Measurements from ENCODE around the gene PUM2.
"Not testable (repeated sequence)": the region's sequence is repeated elsewhere in the genome, so short reads cannot be mapped to it uniquely, and the experiment has no call there.

The PUM2 gene

DNA sequence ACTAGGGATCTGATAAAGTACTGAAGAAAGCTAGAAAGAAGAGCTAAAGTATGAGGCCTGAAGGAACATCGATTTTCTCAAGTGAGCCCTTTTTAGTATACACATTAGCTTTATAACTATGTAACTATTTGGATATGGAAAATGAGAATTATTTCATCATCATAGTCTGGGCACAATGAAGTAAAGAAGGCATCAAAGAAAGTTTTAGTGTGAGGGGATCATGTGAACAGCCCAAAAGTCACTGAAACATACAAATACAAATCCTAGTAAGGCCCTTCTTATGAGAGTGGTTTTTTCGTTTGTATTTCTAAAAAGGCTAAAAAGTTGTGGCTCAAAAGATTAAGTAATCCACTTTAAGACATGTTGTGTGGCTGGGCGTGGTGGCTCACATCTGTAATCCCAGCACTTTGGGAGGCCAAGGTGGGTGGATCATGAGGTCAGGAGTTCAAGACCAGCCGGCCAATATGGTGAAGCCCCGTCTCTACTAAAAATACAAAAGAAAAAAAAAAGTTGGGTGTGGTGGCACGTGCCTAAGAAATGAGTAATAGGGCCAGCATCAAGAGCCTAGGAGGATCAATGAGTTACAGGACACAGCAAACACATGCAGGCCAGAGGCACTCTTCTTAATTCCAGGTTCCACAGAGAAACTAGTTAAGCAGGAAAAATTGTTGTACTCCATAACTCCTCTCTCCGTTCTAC is 61.9 kb downstream of the PUM2 start:
- no peak for DNase-seq

DNA sequence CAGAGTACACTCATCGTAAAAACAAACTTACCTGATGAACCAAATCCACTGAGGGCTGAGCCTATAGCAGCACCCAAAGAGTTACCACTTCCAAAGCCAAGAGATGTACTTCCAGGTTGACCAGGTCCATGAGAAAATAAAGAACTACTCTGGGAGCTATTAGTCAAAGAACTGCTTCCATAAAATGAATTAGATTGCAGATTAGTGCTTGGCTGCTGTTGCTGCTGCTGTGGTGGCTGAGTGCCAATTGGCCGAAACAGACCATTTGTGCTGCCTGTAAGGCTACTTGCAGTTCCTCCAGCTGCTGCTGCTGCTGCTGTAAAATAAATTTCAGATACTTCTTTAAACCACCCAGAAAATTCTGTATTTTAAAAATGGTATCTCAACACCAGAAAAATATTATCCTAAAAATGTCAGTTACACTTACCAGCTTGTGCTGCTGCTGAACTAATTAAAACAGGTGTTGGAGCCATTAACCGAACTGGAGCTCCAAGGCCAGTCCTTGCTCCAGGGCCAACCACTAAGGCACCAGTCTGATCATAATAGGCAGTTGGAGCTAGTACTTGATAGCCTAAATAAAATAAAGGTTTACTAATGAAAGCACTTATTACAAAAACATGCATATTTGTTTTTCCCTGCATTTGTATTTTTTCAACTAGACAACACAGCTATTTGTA is 67.6 kb downstream of the PUM2 start:
- DNase-seq, result no peak

DNA sequence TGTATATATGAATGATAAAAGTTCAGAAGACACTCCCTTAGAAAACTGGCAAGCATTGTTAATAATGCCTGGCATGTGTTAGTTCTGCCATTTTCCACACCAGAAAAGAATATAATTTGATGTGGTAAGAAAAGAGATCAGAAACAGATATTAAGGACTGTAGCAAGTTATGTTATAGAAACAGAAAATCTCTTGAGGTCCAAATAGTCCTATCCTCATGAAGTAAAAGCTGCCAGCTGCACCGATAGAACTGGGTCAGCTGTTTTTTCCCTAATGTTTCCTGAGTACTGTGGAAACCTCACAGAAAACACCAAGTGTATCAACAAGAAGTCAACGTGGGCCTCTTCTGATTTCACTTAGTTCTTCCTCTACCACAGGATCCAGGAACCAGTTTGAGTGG is 68.8 kb downstream of the PUM2 start:
- no peak for DNase-seq

DNA sequence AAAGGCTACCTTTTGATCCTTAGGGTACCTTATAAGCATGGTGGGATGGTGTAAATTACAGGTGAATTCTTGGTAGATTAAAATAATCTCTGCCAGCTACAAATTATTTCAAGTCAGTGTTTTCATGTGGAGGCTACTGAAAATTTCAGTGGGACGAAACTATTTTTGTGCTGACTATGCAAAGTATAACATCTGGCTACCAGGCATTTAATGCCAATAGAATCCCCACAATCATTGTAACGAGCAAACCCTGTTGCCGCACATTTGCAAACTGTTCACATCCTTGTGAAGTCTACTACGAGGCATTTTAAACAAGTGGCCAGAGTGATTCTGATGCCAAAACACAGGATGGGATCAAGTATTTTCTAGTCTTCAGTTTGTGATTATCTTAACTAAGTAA is 77.6 kb downstream of the PUM2 start:
- no peak for DNase-seq

DNA sequence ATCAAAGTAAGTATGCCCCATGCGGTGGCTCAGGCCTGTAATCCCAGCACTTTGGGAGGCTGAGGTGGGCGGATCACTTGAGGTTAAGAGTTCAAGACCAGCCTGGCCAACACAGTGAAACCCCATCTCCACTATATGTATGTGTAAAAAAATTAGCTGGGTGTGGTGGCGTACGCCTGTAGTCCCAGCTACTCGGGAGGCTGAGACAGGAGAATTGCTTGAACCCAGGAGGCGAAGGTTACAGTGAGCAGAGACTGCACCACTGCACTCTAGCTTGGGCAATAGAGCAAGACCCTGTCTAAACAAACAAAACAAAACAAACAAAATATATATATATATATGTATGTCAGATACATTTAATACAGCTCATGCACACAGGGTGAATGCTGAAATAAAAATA is 82.3 kb downstream of the PUM2 start:
- not testable (repeated sequence) for DNase-seq

DNA sequence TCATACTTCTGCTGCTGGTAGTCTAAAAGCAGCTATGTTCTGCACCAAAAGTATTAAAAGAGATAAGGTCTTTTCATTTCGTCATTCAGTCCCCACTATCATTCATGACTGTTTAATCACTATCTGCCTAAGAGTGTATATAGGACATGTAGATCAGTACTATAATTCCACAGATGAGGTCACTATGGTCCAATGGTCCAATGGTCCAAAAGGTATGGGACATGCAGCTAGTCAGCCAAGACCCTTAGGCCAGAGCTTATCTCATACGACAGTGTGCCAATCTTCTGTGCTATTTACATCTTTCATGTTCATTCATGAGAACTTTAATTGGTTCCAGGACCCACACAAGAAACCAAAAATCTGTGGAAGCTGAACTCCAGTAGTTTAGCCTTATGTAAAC is 83.1 kb downstream of the PUM2 start:
- DNase-seq, result no peak

DNA sequence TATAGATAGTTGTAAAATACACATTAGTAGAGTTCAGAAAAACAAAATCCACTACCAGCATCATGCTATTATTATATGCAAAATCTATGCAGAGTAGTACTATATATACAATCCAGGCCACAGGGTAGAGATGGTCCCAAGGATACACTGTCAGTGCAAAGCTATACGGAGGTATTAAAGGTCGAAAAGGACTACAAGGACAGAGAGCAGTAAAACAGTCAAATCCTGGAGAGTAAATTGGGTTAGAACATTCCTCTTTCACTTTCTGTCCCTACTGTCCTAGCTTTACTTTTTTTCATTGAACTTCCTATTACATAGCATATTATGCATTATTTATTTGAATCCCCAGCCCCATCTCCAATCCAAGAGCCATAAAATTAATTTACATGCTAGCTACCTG is 86.0 kb downstream of the PUM2 start:
- no peak for DNase-seq

DNA sequence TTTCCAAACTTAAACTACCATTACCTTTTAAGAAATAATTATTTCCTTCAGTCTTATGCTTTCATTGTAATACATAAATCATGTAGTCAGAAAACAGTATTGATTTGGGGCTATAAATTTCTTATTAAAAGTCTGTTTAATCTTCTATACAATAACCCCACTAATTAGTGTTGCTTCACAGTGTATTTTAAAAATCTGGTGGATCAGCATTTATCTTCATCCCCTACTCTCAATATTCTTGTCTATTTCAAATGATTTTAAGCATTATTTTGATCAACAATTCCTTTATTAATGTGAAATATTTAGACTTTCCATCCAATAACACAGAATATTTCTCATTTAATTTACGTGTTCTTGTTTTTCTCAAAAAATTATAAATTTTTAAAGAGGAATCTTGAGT is 93.2 kb downstream of the PUM2 start:
- no peak for DNase-seq

DNA sequence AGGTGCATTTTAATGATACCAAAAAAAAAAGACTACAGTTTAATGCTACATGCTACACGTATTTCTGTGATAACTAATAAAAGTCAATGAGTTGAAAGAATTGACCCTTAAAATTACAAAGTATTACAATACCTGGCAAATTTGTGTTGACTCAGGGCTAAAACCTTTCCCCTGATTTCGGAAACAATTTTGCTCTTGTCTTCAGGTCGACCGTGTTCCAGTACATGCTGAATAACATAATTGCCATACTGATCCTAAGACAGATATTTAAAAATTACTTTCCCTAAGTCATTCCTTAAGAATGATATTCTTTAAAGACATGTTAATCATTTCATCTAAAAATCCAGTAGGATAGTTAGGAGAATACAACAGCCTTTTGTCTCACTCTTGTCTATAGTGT is 95.9 kb downstream of the PUM2 start:
- no peak for DNase-seq

DNA sequence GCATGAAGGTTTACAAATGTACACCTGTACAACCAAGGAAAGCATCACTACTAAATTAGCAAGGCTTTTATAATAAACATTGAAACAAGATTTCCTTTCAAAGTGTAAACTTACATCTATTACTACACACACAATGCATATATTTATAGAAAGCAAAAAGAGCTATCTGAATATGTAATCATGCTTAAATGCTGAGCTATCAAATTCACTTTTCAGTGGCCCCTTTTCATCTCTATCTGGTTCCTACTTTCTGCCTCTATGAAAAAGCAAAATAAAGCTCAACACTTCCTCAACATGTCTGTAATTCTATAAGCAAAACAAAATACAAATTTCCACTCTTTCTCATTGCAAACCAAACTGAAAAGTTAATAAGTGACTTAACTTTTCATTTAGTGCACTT is 100.2 kb downstream of the PUM2 start:
- no peak for DNase-seq

DNA sequence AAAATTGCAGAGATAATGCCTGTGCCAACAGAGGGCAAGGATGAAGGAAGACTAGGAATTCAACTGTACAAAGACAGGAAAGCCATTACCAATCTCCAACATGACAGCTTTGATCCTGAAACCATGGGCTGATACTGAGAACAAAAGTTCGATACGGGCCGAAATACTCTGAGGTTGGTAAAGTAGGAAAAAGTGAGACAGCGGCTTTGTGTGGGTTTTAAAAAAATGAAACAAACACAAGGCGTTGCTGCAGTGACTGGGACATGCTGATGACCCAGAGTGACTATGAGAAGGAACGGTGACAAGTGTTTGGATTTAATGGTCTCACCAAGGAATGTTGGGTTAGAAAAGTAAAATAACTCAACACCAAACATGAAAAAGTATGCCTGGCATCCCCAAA is 101.5 kb downstream of the PUM2 start:
- DNase-seq, result no peak

DNA sequence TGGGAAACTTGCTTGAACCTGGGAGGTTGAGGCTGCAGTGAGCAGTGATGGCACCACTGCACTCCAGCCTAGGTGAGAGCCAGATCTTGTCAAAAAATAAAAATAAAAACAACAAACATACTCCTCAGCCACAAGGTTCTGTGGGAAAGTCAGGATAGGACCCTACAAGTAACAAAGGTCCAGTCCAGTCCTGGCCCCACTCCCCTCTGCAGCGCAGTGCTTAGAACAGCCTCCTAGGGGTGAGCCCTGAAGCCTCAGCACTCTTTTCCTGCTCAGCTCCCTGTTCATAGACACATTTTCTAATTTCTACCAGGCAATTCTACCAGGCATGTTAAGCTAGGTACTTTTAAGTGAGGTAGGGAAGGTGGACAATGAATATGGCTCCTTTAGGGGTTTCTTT is 103.6 kb downstream of the PUM2 start:
- DNase-seq, result no peak

DNA sequence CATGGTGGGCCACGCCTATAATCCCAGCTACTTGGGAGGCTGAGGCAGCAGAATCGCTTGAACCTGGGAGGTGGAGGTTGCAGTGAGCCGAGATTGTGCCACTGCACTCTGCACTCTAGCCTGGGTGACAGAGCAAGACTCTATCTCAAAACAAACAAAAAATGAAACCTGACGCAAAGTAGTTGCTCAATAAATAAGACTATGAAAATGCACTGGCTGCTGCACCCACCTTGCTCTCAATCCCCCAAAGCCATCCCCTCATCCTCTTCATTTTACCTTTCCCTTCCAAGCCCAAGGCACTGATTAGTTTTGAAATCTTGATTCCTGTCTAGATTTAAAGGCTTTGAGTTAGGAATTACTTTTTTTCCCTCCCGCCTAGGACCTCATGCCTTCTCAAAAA is 107.0 kb downstream of the PUM2 start:
- not testable (repeated sequence) for DNase-seq

DNA sequence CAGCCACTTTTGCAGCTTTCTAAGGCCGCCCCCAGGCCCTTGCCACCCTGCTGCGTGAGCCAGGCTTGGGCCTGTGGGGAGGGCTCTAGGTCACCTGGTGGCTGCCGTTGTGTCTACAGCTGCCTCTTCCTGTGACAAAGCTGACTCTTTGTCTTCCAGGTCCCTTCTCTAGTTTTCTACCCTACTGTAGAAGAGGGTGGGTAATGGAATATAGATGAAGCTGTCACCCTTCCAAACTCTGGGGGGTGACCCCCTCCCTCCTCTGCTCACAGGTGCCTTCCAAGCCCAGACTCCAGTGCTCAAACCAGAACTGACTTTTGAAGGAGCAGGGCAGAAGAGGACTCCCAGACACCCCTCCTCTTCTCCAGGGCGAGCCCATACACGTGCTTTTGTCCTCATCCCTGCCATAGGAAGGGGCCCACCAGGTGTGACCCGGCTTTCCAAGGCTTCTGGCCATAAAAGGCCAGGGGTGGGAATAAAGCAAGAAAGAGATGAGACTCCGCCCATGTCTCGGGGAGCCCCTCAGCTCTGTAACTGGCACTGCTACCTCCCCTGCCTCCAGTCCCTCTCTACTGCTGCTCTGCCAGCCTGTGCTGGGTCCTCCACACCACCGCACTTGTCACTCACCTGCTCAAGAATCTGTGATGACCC is 107.8 kb downstream of the PUM2 start:
- no peak for DNase-seq

DNA sequence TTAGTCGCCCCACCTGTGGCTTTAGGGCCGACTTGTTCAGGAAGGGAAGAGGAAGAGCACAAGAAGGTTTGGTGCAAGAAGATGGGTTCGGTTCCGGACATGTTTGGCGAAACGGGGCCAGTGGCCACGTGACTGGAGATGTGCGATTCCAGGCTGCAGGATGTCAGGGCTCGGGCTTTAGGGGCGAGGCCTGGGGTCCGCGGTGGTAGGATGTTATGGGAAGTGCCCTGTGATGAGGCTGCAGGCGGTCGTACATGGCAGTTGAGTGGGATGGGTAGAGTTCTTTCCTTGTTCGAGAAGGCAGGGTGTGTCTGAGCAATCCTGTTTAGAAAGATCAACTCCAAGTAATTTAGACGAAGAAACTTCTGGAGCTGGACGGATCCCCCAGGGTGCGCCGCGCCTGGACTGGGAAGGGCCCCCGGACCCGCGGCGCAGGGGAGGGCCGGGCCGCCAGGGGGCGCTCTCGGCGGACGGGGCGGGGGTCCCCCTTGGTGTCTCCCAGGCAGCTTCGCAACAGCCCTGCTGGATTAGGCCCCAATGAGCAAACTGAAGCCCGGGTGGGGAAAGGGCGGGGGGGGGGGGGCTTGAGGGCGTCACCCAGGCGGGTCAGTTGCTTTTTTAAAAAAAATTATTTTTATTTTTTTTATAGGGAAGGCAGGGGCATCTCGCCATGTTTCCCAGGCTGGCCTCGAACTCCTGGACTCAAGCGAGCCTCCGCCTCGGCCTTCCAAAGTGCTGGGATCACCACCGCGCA is 108.5 kb downstream of the PUM2 start:
- peak; percentile 32 to 55 for DNase-seq

DNA sequence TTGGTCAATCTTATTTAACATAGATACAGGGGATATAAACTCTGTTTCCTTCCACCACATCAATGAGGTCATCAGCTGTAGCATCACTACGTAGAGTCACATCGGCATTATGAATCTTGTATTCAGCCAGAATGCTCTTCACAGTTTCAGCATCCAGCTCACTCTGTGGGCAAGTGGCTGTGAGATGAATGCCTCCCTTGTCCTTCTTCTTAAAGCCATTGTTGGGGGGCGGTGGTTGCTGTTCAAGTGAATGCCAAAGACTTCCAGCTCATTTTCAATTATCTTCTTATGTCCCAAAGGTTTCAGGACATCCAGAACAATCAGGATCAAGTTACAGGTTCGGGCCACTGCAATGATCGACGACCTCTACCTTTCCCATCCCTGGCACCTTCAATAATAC is 110.4 kb downstream of the PUM2 start:
- not testable (repeated sequence) for DNase-seq

DNA sequence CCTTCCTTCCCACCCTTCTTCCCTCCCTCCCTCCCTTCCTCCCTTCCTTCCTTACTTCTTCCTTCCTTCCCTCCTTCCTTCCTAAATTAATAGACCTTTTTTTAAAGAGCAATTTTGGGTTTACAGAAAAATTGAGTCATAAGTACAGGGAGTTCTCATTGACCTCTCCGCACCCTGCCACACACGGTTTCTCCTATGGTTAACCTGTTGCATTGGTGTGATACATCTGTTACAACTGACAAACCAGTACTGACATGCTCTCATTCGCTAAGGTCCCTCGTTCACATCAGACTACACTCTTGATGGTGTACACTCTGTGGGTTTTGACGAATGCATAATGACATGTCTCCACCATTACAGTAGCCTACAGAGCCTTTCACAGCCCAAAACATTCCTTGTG is 114.1 kb downstream of the PUM2 start:
- no peak for DNase-seq

DNA sequence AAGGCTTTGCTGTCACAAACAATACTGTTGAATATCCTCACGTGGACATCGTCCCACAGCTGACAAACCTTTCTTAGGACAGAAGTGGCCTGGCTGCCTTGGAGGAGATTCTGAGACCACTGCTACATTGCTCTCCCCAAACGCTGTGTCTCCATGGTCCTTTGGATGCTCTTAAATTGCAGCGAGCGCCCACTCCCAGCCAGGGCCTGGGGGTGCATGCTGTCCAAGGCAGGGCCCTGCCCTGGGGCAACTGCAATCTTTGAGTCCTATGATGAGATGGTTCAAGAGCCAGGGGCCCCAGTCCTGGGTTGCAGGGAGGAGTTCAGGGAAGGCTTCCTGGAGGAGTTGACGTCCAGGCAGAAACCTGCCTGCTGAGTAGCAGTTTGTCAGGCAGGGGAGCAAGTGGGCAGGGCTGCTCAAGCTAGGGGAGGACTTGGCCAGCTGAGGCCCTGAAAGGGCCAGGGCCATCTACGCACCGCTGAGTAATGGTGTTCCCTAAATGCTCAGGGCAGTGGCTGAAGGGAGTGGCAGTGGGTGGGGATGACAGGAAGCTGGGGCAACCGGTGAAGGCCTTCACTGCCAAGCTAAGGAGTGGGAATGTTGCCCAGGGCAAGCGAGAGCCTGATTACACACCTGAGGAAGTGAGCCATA is 114.9 kb downstream of the PUM2 start:
- DNase-seq, result no peak

DNA sequence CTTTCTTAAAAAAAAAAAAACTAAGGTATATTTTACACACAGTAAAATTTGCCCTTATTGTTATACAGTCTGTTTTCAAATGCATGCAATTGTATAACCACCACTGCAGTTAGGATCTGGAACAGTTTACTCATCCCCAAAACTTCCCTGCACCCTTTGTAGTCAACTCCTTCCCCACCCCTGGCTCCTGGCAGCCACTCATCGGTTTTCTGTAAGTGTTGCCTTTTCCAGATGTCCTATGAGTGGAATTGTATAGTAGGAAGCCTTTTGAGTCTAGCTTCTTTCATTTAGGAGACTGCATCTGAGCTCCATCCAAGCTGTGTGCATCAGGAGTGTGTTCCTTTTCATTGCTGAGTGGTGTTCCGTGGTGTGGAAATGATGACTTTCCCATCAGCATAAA is 116.0 kb downstream of the PUM2 start:
- not testable (repeated sequence) for DNase-seq

DNA sequence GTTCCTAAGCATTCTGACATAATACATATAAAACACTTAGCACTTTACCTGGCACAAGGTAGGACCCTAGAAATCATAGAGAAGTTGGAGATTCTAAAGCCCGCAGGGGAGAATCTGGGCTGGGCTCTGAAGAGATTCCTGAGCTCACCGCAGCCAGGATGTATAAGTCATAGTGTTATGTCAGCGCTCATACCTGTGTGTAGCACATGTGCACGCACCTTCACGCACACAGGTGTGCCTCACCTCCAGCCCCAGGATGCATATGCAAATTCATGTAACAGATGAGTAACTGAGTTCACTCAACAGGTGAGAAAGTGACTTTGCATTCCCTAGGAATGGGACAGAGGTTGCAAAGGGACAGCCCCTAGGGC is 117.8 kb downstream of the PUM2 start:
- DNase-seq, result peak in 1 of 2 donors; percentile 5

DNA sequence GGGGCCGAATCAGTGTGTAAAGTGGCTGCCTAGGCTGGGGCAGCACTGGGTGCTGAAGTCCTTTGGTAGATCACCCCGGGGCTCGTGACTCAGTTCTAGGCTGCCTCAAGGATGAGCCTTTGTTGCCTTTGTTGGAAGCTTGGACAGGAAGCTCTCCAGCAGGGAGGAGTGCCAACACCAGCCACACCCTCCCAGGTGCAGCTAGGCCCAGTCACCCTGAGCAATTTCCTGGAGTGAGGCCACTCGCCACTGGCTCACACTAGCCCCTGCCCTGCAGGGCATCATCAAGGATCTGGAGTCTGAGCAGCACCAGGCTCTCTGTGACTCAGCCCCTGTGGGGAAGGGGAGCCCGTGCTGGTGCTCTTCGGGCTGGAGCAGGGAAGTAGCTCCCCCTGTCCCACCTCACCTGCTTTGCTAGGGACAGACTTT is 119.0 kb downstream of the PUM2 start:
- no peak for DNase-seq

DNA sequence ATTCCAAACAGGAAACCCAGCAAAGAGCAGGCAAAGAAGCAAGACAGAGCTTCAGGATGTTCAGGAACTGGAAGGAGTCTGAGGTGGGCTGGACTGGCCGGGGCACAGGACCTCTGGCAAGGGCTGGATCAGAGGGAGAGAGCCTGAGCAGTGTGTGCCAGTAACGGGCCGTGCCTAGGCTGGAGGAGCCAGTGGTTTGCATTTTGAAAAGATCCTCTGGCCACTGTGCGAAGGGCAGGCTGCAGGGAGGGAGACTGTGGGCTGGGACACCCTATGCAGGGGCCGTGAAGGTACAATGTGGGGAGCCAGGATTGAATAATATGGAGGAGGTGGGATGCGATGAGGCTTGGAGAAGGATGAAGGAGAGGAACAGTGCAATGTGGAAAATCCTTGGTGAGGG is 119.5 kb downstream of the PUM2 start:
- DNase-seq, result no peak

DNA sequence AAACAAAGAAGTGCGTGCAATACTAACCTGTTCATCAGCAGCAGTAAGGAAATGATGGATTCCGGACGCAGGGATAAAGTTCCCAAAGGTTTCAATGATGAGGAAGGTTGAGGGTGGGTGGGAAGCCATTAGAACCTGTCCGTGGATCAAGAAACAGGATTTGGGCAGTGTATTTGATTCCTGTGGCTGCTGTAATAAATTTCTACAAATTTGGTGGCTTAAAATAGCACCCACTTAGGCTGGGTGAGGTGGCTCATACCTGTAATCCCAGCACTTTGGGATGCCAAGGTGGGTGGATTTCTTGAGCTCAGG is 120.6 kb downstream of the PUM2 start:
- no peak for DNase-seq

All from stimulated activated CD4-positive, alpha-beta T cell treated with anti-CD3 and anti-CD28 coated beads, Interleukin-2, amount 100 ng/mL, for 24 hours (primary cell).